ENCODE measurements around the gene SENP7. TPM values are rescaled to one million over a fixed set of nuclear protein-coding genes. Genes with fewer than 3 reads are reported as not detected.

SENP7 gene
- polyA plus RNA-seq, 1 donor from 2014 or later = 273 TPM

DNA sequence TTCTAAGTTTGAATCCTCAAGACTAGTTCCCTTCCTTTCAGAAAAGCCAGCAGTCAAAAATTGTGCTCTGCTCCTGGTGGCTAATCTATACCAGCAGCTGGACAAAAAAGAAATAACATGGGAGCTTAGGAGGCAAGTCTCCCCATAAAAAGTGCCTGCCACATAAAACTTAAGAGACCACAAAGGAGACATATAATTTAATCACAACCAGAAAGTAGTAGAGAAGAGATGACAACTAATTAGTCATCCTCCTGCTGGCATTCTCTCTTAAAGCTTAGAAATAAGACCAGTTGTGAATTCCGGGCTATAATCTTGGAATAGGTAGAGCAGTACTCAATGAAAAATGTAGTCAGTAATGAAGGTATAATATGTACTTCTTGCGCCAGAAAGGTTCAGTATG lies 172.4 kb downstream of the SENP7 start:
- Histone ChIP-seq H3K36me3 (ENCODE audit: insufficient read depth, low read length) (no peaks in the 10 kb centered on the region), H3K9me2 (ENCODE audit: insufficient read depth, low read length) (no peaks in the 10 kb centered on the region), H3K9ac (ENCODE audit: low read length) (no peak overlapping the region), H3K4me2 (ENCODE audit: low read length) (no peak overlapping the region), H3K79me2 (replicated peaks; ENCODE audit: insufficient read depth, low read length) (no peaks in the 10 kb centered on the region), H3K27ac (ENCODE audit: low read length) (no peak overlapping the region), H2AFZ (ENCODE audit: low read depth, low read length) (no peak overlapping the region), H4K20me1 (ENCODE audit: insufficient read depth) (no peaks in the 10 kb centered on the region), H3F3A (ENCODE audit: insufficient read depth, low read length, poor library complexity, severe bottlenecking) (no peaks in the 10 kb centered on the region), H3K9me3 (ENCODE audit: low read length) (no peaks in the 10 kb centered on the region), H3K4me3 (ENCODE audit: low read length) (no peak overlapping the region), H3K27me3 (ENCODE audit: insufficient read depth, low read depth, low read length) (no peaks in the 10 kb centered on the region)
- no peak for TF ChIP-seq SMC3 (conservative IDR thresholded peaks at IDR 0.05; ENCODE audit: poor library complexity)
- TF ChIP-seq EZH2 (IDR thresholded peaks at IDR 0.05; ENCODE audit: borderline replicate concordance, insufficient read depth, low read length, poor library complexity, severe bottlenecking) = no peak
- TF ChIP-seq POLR2AphosphoS5 (IDR thresholded peaks at IDR 0.05) = no peak
- TF ChIP-seq MXI1 (conservative IDR thresholded peaks at IDR 0.05; ENCODE audit: poor library complexity, severe bottlenecking) = no peak
- TF ChIP-seq RAD21 (conservative IDR thresholded peaks at IDR 0.05) = no peak
- TF ChIP-seq, protein P1, sequence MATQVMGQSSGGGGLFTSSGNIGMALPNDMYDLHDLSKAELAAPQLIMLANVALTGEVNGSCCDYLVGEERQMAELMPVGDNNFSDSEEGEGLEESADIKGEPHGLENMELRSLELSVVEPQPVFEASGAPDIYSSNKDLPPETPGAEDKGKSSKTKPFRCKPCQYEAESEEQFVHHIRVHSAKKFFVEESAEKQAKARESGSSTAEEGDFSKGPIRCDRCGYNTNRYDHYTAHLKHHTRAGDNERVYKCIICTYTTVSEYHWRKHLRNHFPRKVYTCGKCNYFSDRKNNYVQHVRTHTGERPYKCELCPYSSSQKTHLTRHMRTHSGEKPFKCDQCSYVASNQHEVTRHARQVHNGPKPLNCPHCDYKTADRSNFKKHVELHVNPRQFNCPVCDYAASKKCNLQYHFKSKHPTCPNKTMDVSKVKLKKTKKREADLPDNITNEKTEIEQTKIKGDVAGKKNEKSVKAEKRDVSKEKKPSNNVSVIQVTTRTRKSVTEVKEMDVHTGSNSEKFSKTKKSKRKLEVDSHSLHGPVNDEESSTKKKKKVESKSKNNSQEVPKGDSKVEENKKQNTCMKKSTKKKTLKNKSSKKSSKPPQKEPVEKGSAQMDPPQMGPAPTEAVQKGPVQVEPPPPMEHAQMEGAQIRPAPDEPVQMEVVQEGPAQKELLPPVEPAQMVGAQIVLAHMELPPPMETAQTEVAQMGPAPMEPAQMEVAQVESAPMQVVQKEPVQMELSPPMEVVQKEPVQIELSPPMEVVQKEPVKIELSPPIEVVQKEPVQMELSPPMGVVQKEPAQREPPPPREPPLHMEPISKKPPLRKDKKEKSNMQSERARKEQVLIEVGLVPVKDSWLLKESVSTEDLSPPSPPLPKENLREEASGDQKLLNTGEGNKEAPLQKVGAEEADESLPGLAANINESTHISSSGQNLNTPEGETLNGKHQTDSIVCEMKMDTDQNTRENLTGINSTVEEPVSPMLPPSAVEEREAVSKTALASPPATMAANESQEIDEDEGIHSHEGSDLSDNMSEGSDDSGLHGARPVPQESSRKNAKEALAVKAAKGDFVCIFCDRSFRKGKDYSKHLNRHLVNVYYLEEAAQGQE (IDR thresholded peaks at IDR 0.05; ENCODE audit: borderline replicate concordance) = no peak
- TF ChIP-seq EP300 (conservative IDR thresholded peaks at IDR 0.05; ENCODE audit: poor library complexity, severe bottlenecking) = no peak
- TF ChIP-seq, protein P2, sequence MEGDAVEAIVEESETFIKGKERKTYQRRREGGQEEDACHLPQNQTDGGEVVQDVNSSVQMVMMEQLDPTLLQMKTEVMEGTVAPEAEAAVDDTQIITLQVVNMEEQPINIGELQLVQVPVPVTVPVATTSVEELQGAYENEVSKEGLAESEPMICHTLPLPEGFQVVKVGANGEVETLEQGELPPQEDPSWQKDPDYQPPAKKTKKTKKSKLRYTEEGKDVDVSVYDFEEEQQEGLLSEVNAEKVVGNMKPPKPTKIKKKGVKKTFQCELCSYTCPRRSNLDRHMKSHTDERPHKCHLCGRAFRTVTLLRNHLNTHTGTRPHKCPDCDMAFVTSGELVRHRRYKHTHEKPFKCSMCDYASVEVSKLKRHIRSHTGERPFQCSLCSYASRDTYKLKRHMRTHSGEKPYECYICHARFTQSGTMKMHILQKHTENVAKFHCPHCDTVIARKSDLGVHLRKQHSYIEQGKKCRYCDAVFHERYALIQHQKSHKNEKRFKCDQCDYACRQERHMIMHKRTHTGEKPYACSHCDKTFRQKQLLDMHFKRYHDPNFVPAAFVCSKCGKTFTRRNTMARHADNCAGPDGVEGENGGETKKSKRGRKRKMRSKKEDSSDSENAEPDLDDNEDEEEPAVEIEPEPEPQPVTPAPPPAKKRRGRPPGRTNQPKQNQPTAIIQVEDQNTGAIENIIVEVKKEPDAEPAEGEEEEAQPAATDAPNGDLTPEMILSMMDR (IDR thresholded peaks at IDR 0.05; ENCODE audit: poor library complexity, severe bottlenecking) = no peak
- TF ChIP-seq TAF1 (IDR thresholded peaks at IDR 0.05; ENCODE audit: low read depth) = no peak

DNA sequence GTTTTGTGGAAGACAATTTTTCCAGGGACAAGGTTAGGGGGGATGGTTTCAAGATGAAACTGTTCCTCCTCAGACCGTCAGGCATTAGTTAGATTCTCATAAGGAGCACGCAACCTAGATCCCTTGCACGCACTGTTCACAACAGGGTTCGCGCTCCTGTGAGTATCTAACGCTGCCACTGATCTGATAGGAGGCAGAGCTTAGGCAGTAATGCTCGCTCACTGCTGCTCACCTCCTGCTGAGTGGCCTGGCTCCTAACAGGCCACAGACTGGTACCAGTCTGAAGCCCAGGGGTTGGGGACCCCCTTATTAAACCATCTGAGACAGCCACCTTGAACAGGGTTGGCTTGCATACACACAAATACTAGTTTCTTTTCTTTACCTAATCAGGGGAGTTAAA lies 179.1 kb downstream of the SENP7 start:
- no peak overlapping the region for H2AFZ ChIP-seq (ENCODE audit: low read depth, low read length)
- no peak overlapping the region for H3K4me2 ChIP-seq (ENCODE audit: low read length)

More for the DNA sequence above, 179.1 kb downstream of the SENP7 start:
- Histone ChIP-seq H3K4me3 (ENCODE audit: low read length) (no peak overlapping the region), H3F3A (ENCODE audit: insufficient read depth, low read length, poor library complexity, severe bottlenecking) (no peaks in the 10 kb centered on the region), H3K36me3 (ENCODE audit: insufficient read depth, low read length) (peaks cover 12% of the 10 kb centered on the region), H4K20me1 (ENCODE audit: insufficient read depth) (no peaks in the 10 kb centered on the region), H3K9me2 (ENCODE audit: insufficient read depth, low read length) (no peaks in the 10 kb centered on the region), H3K27ac (ENCODE audit: low read length) (no peak overlapping the region), H3K27me3 (ENCODE audit: insufficient read depth, low read depth, low read length) (no peaks in the 10 kb centered on the region), H3K9me3 (ENCODE audit: low read length) (no peaks in the 10 kb centered on the region), H3K79me2 (replicated peaks; ENCODE audit: insufficient read depth, low read length) (no peaks in the 10 kb centered on the region), H3K9ac (ENCODE audit: low read length) (no peak overlapping the region)
- no peak for TF ChIP-seq TAF1 (IDR thresholded peaks at IDR 0.05; ENCODE audit: low read depth)
- no peak for TF ChIP-seq EZH2 (IDR thresholded peaks at IDR 0.05; ENCODE audit: borderline replicate concordance, insufficient read depth, low read length, poor library complexity, severe bottlenecking)
- TF ChIP-seq, protein P1 (IDR thresholded peaks at IDR 0.05; ENCODE audit: borderline replicate concordance) = no peak
- no peak for TF ChIP-seq EP300 (conservative IDR thresholded peaks at IDR 0.05; ENCODE audit: poor library complexity, severe bottlenecking)
- no peak for TF ChIP-seq MXI1 (conservative IDR thresholded peaks at IDR 0.05; ENCODE audit: poor library complexity, severe bottlenecking)

All from neural cell (in vitro differentiated cells).